ENCODE measurements around the gene PSMC1. TPM values are rescaled to one million over a fixed set of nuclear protein-coding genes. Genes with fewer than 3 reads are reported as not detected.
A peak's percentile ranks its signal among the peaks of the same experiment; 100 is the strongest.

The PSMC1 gene
- total RNA-seq, 1 experiment from 2014 or later: 132 TPM

- Histone ChIP-seq H3K9me3 (ENCODE audit: control insufficient read depth in 1 of 2, insufficient read depth in 1 of 2, low read depth in 1 of 2, low read length in 2 of 2) (no peaks in the 10 kb centered on the region), H3K4me1 (ENCODE audit: control insufficient read depth in 1 of 2, insufficient read depth in 2 of 2, low read length in 2 of 2) (peaks cover 0 to 7% of the 10 kb centered on the region in 2 experiments; a peak in 1 of 4 replicates), H3K27me3 (ENCODE audit: insufficient read depth, low read length) (no peaks in the 10 kb centered on the region), H3K9ac (ENCODE audit: low read length) (no peak overlapping the region), H3K4me3 (replicated peaks in 1 of 2; ENCODE audit: low read depth in 1 of 2, low read length in 2 of 2) (no peak overlapping the region), H2AFZ (ENCODE audit: low read depth, low read length, poor library complexity, severe bottlenecking) (no peak overlapping the region), H3K9me2 (ENCODE audit: insufficient read depth) (no peaks in the 10 kb centered on the region), H3K36me3 (ENCODE audit: control insufficient read depth in 1 of 2, insufficient read depth in 2 of 2, low read length in 2 of 2) (peaks cover 24% of the 10 kb centered on the region in 2 experiments; a peak in 3 of 4 replicates), H3K79me2 (ENCODE audit: insufficient read depth, low read length) (no peaks in the 10 kb centered on the region), H3K27ac (ENCODE audit: low read depth, low read length) (no peak overlapping the region), H3K4me2 (ENCODE audit: low read length) (no peak overlapping the region), H4K20me1 (ENCODE audit: insufficient read depth) (no peaks in the 10 kb centered on the region)
- DNase-seq (ENCODE audit: low read depth, low spot score) (no peak), ATAC-seq (no peak)
- TF ChIP-seq CBX3 (IDR thresholded peaks at IDR 0.05; ENCODE audit: low read depth): no peak
- TF ChIP-seq JUND (IDR thresholded peaks at IDR 0.05): no peak
- TF ChIP-seq, protein P1, sequence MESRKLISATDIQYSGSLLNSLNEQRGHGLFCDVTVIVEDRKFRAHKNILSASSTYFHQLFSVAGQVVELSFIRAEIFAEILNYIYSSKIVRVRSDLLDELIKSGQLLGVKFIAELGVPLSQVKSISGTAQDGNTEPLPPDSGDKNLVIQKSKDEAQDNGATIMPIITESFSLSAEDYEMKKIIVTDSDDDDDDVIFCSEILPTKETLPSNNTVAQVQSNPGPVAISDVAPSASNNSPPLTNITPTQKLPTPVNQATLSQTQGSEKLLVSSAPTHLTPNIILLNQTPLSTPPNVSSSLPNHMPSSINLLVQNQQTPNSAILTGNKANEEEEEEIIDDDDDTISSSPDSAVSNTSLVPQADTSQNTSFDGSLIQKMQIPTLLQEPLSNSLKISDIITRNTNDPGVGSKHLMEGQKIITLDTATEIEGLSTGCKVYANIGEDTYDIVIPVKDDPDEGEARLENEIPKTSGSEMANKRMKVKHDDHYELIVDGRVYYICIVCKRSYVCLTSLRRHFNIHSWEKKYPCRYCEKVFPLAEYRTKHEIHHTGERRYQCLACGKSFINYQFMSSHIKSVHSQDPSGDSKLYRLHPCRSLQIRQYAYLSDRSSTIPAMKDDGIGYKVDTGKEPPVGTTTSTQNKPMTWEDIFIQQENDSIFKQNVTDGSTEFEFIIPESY (IDR thresholded peaks at IDR 0.05; ENCODE audit: extremely low read depth, insufficient replicate concordance, low read length): no peak
- no peak for TF ChIP-seq SP1 (IDR thresholded peaks at IDR 0.05; ENCODE audit: low read depth)
- no peak for TF ChIP-seq EZH2 (IDR thresholded peaks at IDR 0.05)
- TF ChIP-seq EZH2phosphoT487 (IDR thresholded peaks at IDR 0.05; ENCODE audit: borderline replicate concordance): no peak
- TF ChIP-seq YY1 (IDR thresholded peaks at IDR 0.05; ENCODE audit: extremely low read depth, insufficient replicate concordance, low read depth, low read length): no peak
- TF ChIP-seq, protein P2, sequence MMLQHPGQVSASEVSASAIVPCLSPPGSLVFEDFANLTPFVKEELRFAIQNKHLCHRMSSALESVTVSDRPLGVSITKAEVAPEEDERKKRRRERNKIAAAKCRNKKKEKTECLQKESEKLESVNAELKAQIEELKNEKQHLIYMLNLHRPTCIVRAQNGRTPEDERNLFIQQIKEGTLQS (IDR thresholded peaks at IDR 0.05): no peak
- no peak for TF ChIP-seq ELF1 (IDR thresholded peaks at IDR 0.05; ENCODE audit: borderline replicate concordance, low read depth)
- TF ChIP-seq, protein P3, sequence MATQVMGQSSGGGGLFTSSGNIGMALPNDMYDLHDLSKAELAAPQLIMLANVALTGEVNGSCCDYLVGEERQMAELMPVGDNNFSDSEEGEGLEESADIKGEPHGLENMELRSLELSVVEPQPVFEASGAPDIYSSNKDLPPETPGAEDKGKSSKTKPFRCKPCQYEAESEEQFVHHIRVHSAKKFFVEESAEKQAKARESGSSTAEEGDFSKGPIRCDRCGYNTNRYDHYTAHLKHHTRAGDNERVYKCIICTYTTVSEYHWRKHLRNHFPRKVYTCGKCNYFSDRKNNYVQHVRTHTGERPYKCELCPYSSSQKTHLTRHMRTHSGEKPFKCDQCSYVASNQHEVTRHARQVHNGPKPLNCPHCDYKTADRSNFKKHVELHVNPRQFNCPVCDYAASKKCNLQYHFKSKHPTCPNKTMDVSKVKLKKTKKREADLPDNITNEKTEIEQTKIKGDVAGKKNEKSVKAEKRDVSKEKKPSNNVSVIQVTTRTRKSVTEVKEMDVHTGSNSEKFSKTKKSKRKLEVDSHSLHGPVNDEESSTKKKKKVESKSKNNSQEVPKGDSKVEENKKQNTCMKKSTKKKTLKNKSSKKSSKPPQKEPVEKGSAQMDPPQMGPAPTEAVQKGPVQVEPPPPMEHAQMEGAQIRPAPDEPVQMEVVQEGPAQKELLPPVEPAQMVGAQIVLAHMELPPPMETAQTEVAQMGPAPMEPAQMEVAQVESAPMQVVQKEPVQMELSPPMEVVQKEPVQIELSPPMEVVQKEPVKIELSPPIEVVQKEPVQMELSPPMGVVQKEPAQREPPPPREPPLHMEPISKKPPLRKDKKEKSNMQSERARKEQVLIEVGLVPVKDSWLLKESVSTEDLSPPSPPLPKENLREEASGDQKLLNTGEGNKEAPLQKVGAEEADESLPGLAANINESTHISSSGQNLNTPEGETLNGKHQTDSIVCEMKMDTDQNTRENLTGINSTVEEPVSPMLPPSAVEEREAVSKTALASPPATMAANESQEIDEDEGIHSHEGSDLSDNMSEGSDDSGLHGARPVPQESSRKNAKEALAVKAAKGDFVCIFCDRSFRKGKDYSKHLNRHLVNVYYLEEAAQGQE (IDR thresholded peaks at IDR 0.05; ENCODE audit: low read depth): no peak
- no peak for TF ChIP-seq ZNF274 (IDR thresholded peaks at IDR 0.05; ENCODE audit: low read depth, low read length)
- TF ChIP-seq EGR1 (IDR thresholded peaks at IDR 0.05; ENCODE audit: low read depth): no peak
- TF ChIP-seq RAD21 (IDR thresholded peaks at IDR 0.05; ENCODE audit: low read depth): peak; percentile 77
- TF ChIP-seq POLR2A (IDR thresholded peaks at IDR 0.05; ENCODE audit: borderline replicate concordance, extremely low read depth, insufficient read depth, insufficient read length): no peak
- TF ChIP-seq CTCF (IDR thresholded peaks at IDR 0.05 in 2 of 3, conservative IDR thresholded peaks at IDR 0.05 in 1 of 3; ENCODE audit: borderline replicate concordance in 1 of 3, insufficient read depth in 1 of 3, low read depth in 2 of 3, low read length in 2 of 3): peak; percentile 22 to 45 (median 43); a peak in 4 of 6 replicates
- TF ChIP-seq SIN3A (IDR thresholded peaks at IDR 0.05; ENCODE audit: low read depth): no peak
- TF ChIP-seq ZFX (IDR thresholded peaks at IDR 0.05): no peak
- BruUV-seq (replicated peaks): no TSS peak
- ChIA-PET CTCF (interaction anchor here (0.6 to 1.6 kb wide), 14 partner anchors 12 to 494 kb away, joined by 3 to 32 read pairs (median 3); no protein-coding TSS in a partner anchor), RAD21 (ENCODE audit: low non-redundant PET in 1 of 2, low total read pairs in 2 of 2, uncharacterized antibody in 2 of 2, unreplicated experiment in 2 of 2) (interaction anchor here (0.7 to 0.9 kb wide), 2 partner anchors 29 to 217 kb away, joined by 3 to 4 read pairs; no protein-coding TSS in a partner anchor), POLR2A (interaction anchor here (2.1 kb wide), 1 partner anchor 95 kb away, joined by 10 read pairs; the partner anchor contains the start of gene CALM1)
- intact Hi-C loops (cut with micrococcal nuclease): loop anchor here (1.0 to 10.0 kb wide), 3 partner anchors 218 to 453 kb away; no protein-coding TSS in a partner anchor
Measured at GRCh38 chr14:90301668-90302090, 45.3 kb downstream of the PSMC1 start.
